Dendritic cell treated with granulocyte-macrophage colony-stimulating factor and Interleukin-4, amounts not matched to agents 40 ng/mL and 50 ng/mL, for 4 days (primary cell): ENCODE results near the gene RMND1.
"Not testable (repeated sequence)": the region's sequence is repeated elsewhere in the genome, so short reads cannot be mapped to it uniquely, and the experiment has no call there.

Experiments
- H3K27ac Mint-ChIP-seq: one replicate; pipeline ENCODE4 v1.8.0; 2022; ENCODE audit warnings: mild to moderate bottlenecking, mixed read lengths
- H3K27me3 Mint-ChIP-seq: one replicate; pipeline ENCODE4 v1.8.0; 2022; ENCODE audit warnings: mild to moderate bottlenecking, mixed read lengths
- H3K36me3 Mint-ChIP-seq: one replicate; pipeline ENCODE4 v1.8.0; 2022; ENCODE audit warnings: low read depth, mixed read lengths
- H3K4me1 Mint-ChIP-seq: one replicate; pipeline ENCODE4 v1.8.0; 2022; ENCODE audit warnings: low read depth, mixed read lengths
- H3K4me3 Mint-ChIP-seq: one replicate; pipeline ENCODE4 v1.8.0; 2022; ENCODE audit warnings: mild to moderate bottlenecking, moderate library complexity, mixed read lengths
- H3K9me3 Mint-ChIP-seq: one replicate; pipeline ENCODE4 v1.8.0; 2022; ENCODE audit warnings: mixed read lengths
- intact Hi-C: fragments of 100-400 bp; cut with micrococcal nuclease; formaldehyde crosslinking; loops from one replicate; pipeline ENCODE4 v1.15.0; 2022

The RMND1 gene

GRCh38 chr6:151380848-151381205 lies 71.1 kb downstream of the RMND1 start:
- H3K4me3 Mint-ChIP-seq: peak overlapping the region; percentile 69
- H3K9me3 Mint-ChIP-seq: no peaks in the 10 kb centered on the region
- intact Hi-C loops: no loop called here
- peak overlapping the region; percentile 85 for H3K27ac Mint-ChIP-seq
- peaks cover 42% of the 10 kb centered on the region for H3K4me1 Mint-ChIP-seq
- peaks cover 17% of the 10 kb centered on the region for H3K36me3 Mint-ChIP-seq
- H3K27me3 Mint-ChIP-seq: no peaks in the 10 kb centered on the region

GRCh38 chr6:151379933-151380847 lies 71.7 kb downstream of the RMND1 start:
- Mint-ChIP-seq H3K4me1 (peaks cover 39% of the 10 kb centered on the region), H3K27ac (peak overlapping the region; percentile 85), H3K9me3 (no peaks in the 10 kb centered on the region), H3K4me3 (peak overlapping the region; percentile 69), H3K36me3 (peaks cover 17% of the 10 kb centered on the region), H3K27me3 (no peaks in the 10 kb centered on the region)
- intact Hi-C loops: no loop called here

GRCh38 chr6:151377095-151377494 lies 74.8 kb downstream of the RMND1 start:
- Mint-ChIP-seq H3K27ac (no peak overlapping the region), H3K27me3 (no peaks in the 10 kb centered on the region), H3K4me3 (no peak overlapping the region), H3K9me3 (no peaks in the 10 kb centered on the region), H3K36me3 (peaks cover 19% of the 10 kb centered on the region), H3K4me1 (peaks cover 40% of the 10 kb centered on the region)
- intact Hi-C loops: no loop called here

- Mint-ChIP-seq H3K4me1 (peaks cover 36% of the 10 kb centered on the region), H3K27ac (no peak overlapping the region), H3K36me3 (peaks cover 26% of the 10 kb centered on the region), H3K27me3 (no peaks in the 10 kb centered on the region), H3K4me3 (no peak overlapping the region), H3K9me3 (no peaks in the 10 kb centered on the region)
- intact Hi-C loops: no loop called here
Measured at GRCh38 chr6:151376440-151376839, 75.5 kb downstream of the RMND1 start.

- Mint-ChIP-seq H3K4me1 (peaks cover 31% of the 10 kb centered on the region), H3K9me3 (no peaks in the 10 kb centered on the region), H3K27ac (no peak overlapping the region), H3K27me3 (no peaks in the 10 kb centered on the region), H3K4me3 (no peak overlapping the region), H3K36me3 (peaks cover 27% of the 10 kb centered on the region)
- intact Hi-C loops: no loop called here
Measured at GRCh38 chr6:151375833-151376232, 76.1 kb downstream of the RMND1 start.

GRCh38 chr6:151374036-151374683 lies 77.8 kb downstream of the RMND1 start:
- Mint-ChIP-seq H3K27me3 (no peaks in the 10 kb centered on the region), H3K27ac (no peak overlapping the region), H3K9me3 (no peaks in the 10 kb centered on the region), H3K4me1 (peaks cover 19% of the 10 kb centered on the region), H3K36me3 (peaks cover 42% of the 10 kb centered on the region), H3K4me3 (no peak overlapping the region)
- intact Hi-C loops: no loop called here

GRCh38 chr6:151372164-151372563 lies 79.8 kb downstream of the RMND1 start:
- intact Hi-C loops: no loop called here
- no peaks in the 10 kb centered on the region for H3K27me3 Mint-ChIP-seq
- H3K27ac Mint-ChIP-seq: no peak overlapping the region
- no peak overlapping the region for H3K4me3 Mint-ChIP-seq
- H3K36me3 Mint-ChIP-seq: peaks cover 53% of the 10 kb centered on the region
- H3K4me1 Mint-ChIP-seq: peaks cover 11% of the 10 kb centered on the region
- no peaks in the 10 kb centered on the region for H3K9me3 Mint-ChIP-seq

GRCh38 chr6:151370509-151371078 lies 81.3 kb downstream of the RMND1 start:
- intact Hi-C loops: no loop called here
- H3K4me3 Mint-ChIP-seq: no peak overlapping the region
- H3K4me1 Mint-ChIP-seq: peaks cover 11% of the 10 kb centered on the region
- no peaks in the 10 kb centered on the region for H3K27me3 Mint-ChIP-seq
- no peaks in the 10 kb centered on the region for H3K9me3 Mint-ChIP-seq
- peaks cover 67% of the 10 kb centered on the region for H3K36me3 Mint-ChIP-seq
- H3K27ac Mint-ChIP-seq: no peak overlapping the region

GRCh38 chr6:151365233-151365632 lies 86.7 kb downstream of the RMND1 start:
- Mint-ChIP-seq H3K27ac (no peak overlapping the region), H3K4me3 (no peak overlapping the region), H3K4me1 (no peaks in the 10 kb centered on the region), H3K36me3 (peaks cover 76% of the 10 kb centered on the region), H3K27me3 (no peaks in the 10 kb centered on the region), H3K9me3 (no peaks in the 10 kb centered on the region)
- intact Hi-C loops: no loop called here

- peaks cover 45% of the 10 kb centered on the region for H3K36me3 Mint-ChIP-seq
- H3K4me3 Mint-ChIP-seq: no peak overlapping the region
- H3K27me3 Mint-ChIP-seq: no peaks in the 10 kb centered on the region
- no peaks in the 10 kb centered on the region for H3K9me3 Mint-ChIP-seq
- intact Hi-C loops: no loop called here
- H3K27ac Mint-ChIP-seq: no peak overlapping the region
- H3K4me1 Mint-ChIP-seq: no peaks in the 10 kb centered on the region
Measured at GRCh38 chr6:151359486-151359885, 92.4 kb downstream of the RMND1 start.

- H3K36me3 Mint-ChIP-seq: peaks cover 38% of the 10 kb centered on the region
- intact Hi-C loops: no loop called here
- H3K9me3 Mint-ChIP-seq: no peaks in the 10 kb centered on the region
- no peaks in the 10 kb centered on the region for H3K4me1 Mint-ChIP-seq
- H3K27me3 Mint-ChIP-seq: no peaks in the 10 kb centered on the region
- no peak overlapping the region for H3K27ac Mint-ChIP-seq
- H3K4me3 Mint-ChIP-seq: no peak overlapping the region
Measured at GRCh38 chr6:151358475-151358874, 93.5 kb downstream of the RMND1 start.

- Mint-ChIP-seq H3K9me3 (no peaks in the 10 kb centered on the region), H3K27me3 (no peaks in the 10 kb centered on the region), H3K4me1 (no peaks in the 10 kb centered on the region), H3K4me3 (no peak overlapping the region), H3K27ac (no peak overlapping the region), H3K36me3 (peaks cover 32% of the 10 kb centered on the region)
- intact Hi-C loops: no loop called here
Measured at GRCh38 chr6:151357758-151358436, 94.0 kb downstream of the RMND1 start.

GRCh38 chr6:151356983-151357382 lies 94.9 kb downstream of the RMND1 start:
- H3K4me3 Mint-ChIP-seq, H3K27ac Mint-ChIP-seq, H3K9me3 Mint-ChIP-seq, intact Hi-C loops, H3K27me3 Mint-ChIP-seq, H3K4me1 Mint-ChIP-seq: not testable (repeated sequence)
- peaks cover 23% of the 10 kb centered on the region for H3K36me3 Mint-ChIP-seq
